SH-SY5Y (cell line): ENCODE data around the gene SPATA46.

ENCODE experiments used
- GATA2 ChIP-seq: IDR thresholded peaks from 2 replicates; pipeline ENCODE4 v1.6.1; 2011; ENCODE audit warnings: mild to moderate bottlenecking, low read depth, low read length
- GATA3 ChIP-seq: IDR thresholded peaks from 2 replicates; pipeline ENCODE4 v1.6.1; 2011; ENCODE audit warnings: low read depth, mild to moderate bottlenecking, low read length, moderate library complexity

DNA sequence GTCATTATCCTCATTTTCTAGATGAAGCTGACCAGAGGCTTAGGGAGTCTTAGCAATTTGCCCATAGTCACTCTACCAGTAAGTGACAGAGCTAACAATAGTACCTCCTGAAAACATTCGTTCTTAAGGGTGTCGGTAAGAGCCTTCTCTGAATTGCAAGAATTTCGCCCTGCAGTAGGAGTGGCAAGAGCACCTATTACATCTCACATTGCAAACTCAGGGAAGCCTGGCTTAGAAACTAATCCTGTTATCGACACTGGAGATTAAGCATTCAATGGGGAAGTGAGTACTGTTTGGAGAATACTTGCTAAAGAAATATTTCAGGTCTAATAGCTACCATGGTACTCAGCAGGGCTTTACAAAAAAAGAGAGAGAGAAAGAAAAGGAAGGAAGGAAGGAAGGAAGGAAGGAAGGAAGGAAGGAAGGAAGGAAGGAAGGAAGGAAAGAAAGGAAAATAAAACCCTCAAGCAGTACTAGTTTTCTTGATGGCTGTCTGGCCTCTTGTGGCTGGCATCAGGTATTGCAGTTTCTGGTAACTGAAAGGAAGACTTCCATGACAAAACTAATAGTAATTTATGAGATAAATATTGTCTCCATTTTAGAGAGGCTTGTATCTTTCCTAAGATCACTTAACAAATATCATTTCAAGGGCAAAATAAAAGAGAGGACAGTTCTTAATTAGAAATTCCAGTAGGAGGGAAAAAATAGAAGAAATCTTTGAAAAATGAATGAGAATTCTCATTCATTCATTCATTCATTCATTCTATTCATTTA lies 15.3 kb upstream of the SPATA46 start:
- TF ChIP-seq GATA2: no peak
- TF ChIP-seq GATA3: no peak
